WTC11 (cell line): ENCODE data around the gene APOD.
"Not testable (repeated sequence)": the region's sequence is repeated elsewhere in the genome, so short reads cannot be mapped to it uniquely, and the experiment has no call there.

ENCODE experiments used
- ATF1 ChIP-seq: sonication (generic); formaldehyde crosslinking; IDR thresholded peaks from 2 replicates; pipeline ENCODE4 v1.8.1; 2023; ENCODE audit warnings: mild to moderate bottlenecking, moderate library complexity, missing genetic modification reagents
- CREM ChIP-seq: sonication (generic); formaldehyde crosslinking; IDR thresholded peaks from 2 replicates; pipeline ENCODE4 v1.8.1; 2022; ENCODE audit warnings: mild to moderate bottlenecking, missing genetic modification reagents, moderate library complexity
- CTCF ChIP-seq: fragments of 200-600 bp; IDR thresholded peaks from 2 replicates; pipeline ENCODE4 v1.8.0; 2022; ENCODE audit warnings: antibody characterized with exemption
- ETV6 ChIP-seq: sonication (generic); formaldehyde crosslinking; IDR thresholded peaks from 2 replicates; pipeline ENCODE4 v1.8.1; 2022; ENCODE audit warnings: mild to moderate bottlenecking, missing genetic modification reagents
- FOXJ3 ChIP-seq: sonication (generic); formaldehyde crosslinking; IDR thresholded peaks from 2 replicates; pipeline ENCODE4 v1.9.0; 2021; ENCODE audit warnings: missing genetic modification reagents, mild to moderate bottlenecking, borderline replicate concordance
- JUN ChIP-seq: sonication (generic); formaldehyde crosslinking; IDR thresholded peaks from 2 replicates; pipeline ENCODE4 v1.8.0; 2023; ENCODE audit warnings: mild to moderate bottlenecking, missing genetic modification reagents
- USF2 ChIP-seq: sonication (generic); formaldehyde crosslinking; IDR thresholded peaks from 2 replicates; pipeline ENCODE4 v1.8.1; 2023; ENCODE audit warnings: mild to moderate bottlenecking, missing genetic modification reagents, moderate library complexity
- ZNF317 ChIP-seq: sonication (generic); formaldehyde crosslinking; IDR thresholded peaks from 2 replicates; pipeline ENCODE4 v1.8.1; 2023; ENCODE audit warnings: low read depth, mild to moderate bottlenecking, moderate library complexity, missing genetic modification reagents, borderline replicate concordance

DNA sequence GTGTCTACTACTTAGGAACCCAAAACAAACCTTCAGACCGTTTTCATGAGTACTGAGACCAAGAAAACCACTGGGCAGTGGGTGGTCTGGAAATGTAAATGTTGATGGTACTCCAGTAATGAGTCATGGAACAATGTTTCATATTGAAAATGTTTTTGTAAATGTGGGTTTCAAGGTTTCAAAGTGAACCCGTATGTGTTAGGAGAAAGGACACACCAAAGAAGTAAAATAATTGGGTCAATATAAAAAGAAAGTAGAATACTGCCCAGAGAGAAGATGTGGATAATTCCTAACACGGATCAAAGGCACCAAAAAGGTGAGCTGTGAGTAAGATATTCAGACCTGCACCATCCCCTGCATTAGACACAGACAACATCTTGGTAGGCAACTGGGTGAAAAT, 49.6 kb upstream of the APOD start:
- TF ChIP-seq CTCF; ETV6 (CRISPR knock-in tag); FOXJ3 (CRISPR knock-in tag); JUN; USF2 (CRISPR knock-in tag); ZNF317 (CRISPR knock-in tag); CREM (CRISPR knock-in tag); ATF1 (CRISPR knock-in tag): not testable (repeated sequence)
